H1 (cell line): ENCODE measurements around the gene NDC80. TPM values are rescaled to one million over a fixed set of nuclear protein-coding genes. Genes with fewer than 3 reads are reported as not detected.

Source experiments
- CTBP2 ChIP-seq: IDR thresholded peaks from 2 replicates; pipeline ENCODE4 v1.7.0; 2011; ENCODE audit warnings: borderline replicate concordance, mild to moderate bottlenecking, moderate library complexity, mixed read lengths, low read length; ENCODE audit not compliant: insufficient read depth, insufficient read length
- GABPA ChIP-seq: IDR thresholded peaks from 2 replicates; pipeline ENCODE4 v1.6.1; 2011; ENCODE audit warnings: mild to moderate bottlenecking, low read length, moderate library complexity, borderline replicate concordance; ENCODE audit not compliant: insufficient read depth
- GTF2F1 ChIP-seq: IDR thresholded peaks from 2 replicates; pipeline ENCODE4 v1.6.1; 2012; ENCODE audit warnings: low read depth, low read length, improper control_type of control experiment, borderline replicate concordance
- HDAC6 ChIP-seq: IDR thresholded peaks from one replicate; pipeline ENCODE4 v1.7.1; 2012; ENCODE audit warnings: low read depth, mild to moderate bottlenecking, inconsistent platforms, low read length, moderate library complexity
- JUN ChIP-seq: IDR thresholded peaks from 2 replicates; pipeline ENCODE4 v1.6.1; 2011; ENCODE audit warnings: low read depth, mild to moderate bottlenecking, improper control_type of control experiment, low read length
- KDM1A ChIP-seq: fragments of 200-600, 300-600 bp; sonication (generic); IDR thresholded peaks from 2 replicates; pipeline ENCODE4 v1.7.1; 2016; ENCODE audit warnings: mild to moderate bottlenecking, low read length, borderline replicate concordance
- RFX5 ChIP-seq: IDR thresholded peaks from 2 replicates; pipeline ENCODE4 v1.6.1; 2011; ENCODE audit warnings: low read depth, low read length, improper control_type of control experiment, borderline replicate concordance
- SP2 ChIP-seq: IDR thresholded peaks from 2 replicates; pipeline ENCODE4 v1.6.1; 2012; ENCODE audit warnings: mild to moderate bottlenecking, low read length, inconsistent platforms
- ZNF274 ChIP-seq: IDR thresholded peaks from 2 replicates; pipeline ENCODE4 v1.7.0; 2012; ENCODE audit warnings: low read length, borderline replicate concordance; ENCODE audit errors: extremely low read depth
- polyA plus RNA-seq, 7 experiments: library from polyadenylated mRNA; depleted of rRNA in 3 of 7; stranded (reverse) in 5 of 7; unstranded in 2 of 7; fragments of >200 nt in 5 of 7; fragments of 200-250 nt in 2 of 7; gene quantifications; 1 replicate in 5 of 7; 2 replicates in 1 of 7; 4 replicates in 1 of 7; pipeline versions ENCODE4 v1.2.1 to v1.2.3, GENCODE V29; 2011 to 2013; ENCODE audit warnings: missing spikeins in 2 of 7, mixed read lengths in 2 of 7
- total RNA-seq: library from RNA; stranded (reverse); fragmentation: NEBNext Ultra II Directional; extraction: Animal tissue kit (Norgen Biotek cat#: 25700); gene quantifications from 2 replicates; pipeline ENCODE4 v1.2.1, GENCODE V29; 2021

The NDC80 gene
- total and polyA plus RNA-seq, 2 of the 8 experiments (the other 6 are each of a cell fraction or from before 2014, with no cell fraction given): 11.0 to 45.0 TPM

GRCh38 chr18:2617401-2617998 lies 46.1 kb downstream of the NDC80 start (continued):
- no peak for TF ChIP-seq HDAC6
- no peak for TF ChIP-seq RFX5
- TF ChIP-seq SP2: no peak
- TF ChIP-seq ZNF274: no peak
- TF ChIP-seq GTF2F1: no peak
- no peak for TF ChIP-seq GABPA
- TF ChIP-seq JUN: no peak
- TF ChIP-seq CTBP2: no peak
- no peak for TF ChIP-seq KDM1A
